NCI-H82 treated with DMSO at 0.1 percent for 48 hours (cell line): ENCODE results near the gene KCNIP2.

ENCODE experiments used
- DNase-seq: peaks from one replicate; lab custom pipeline; 2025; ENCODE audit not compliant: unreplicated experiment; lab: John Stamatoyannopoulos, UW

KCNIP2 gene

GRCh38 chr10:101843032-101844021 is at the start of gene KCNIP2:
Gene KCNIP2, minus strand, starts transcription at chr10:101843800. Its CDS starts 232 bp downstream, at chr10:101843568.
- no peak for DNase-seq

- no peak for DNase-seq
Measured at GRCh38 chr10:101892782-101893391, 49.3 kb upstream of the KCNIP2 start.

- DNase-seq: peak; percentile 22
Measured at GRCh38 chr10:101889256-101890210, 45.9 kb upstream of the KCNIP2 start.

- DNase-seq: no peak
Measured at GRCh38 chr10:101888251-101888949, 44.8 kb upstream of the KCNIP2 start.

- DNase-seq: no peak
Measured at GRCh38 chr10:101887775-101888174, 44.2 kb upstream of the KCNIP2 start.

GRCh38 chr10:101886521-101887312 is 43.1 kb upstream of the KCNIP2 start:
- no peak for DNase-seq

GRCh38 chr10:101881036-101881774 is 37.6 kb upstream of the KCNIP2 start:
- DNase-seq: no peak

- no peak for DNase-seq
Measured at GRCh38 chr10:101880232-101880573, 36.6 kb upstream of the KCNIP2 start.

GRCh38 chr10:101879456-101880231 is 36.0 kb upstream of the KCNIP2 start:
- DNase-seq: no peak

- DNase-seq: no peak
Measured at GRCh38 chr10:101878869-101879268, 35.3 kb upstream of the KCNIP2 start.

- DNase-seq: no peak
Measured at GRCh38 chr10:101875068-101875688, 31.6 kb upstream of the KCNIP2 start.

GRCh38 chr10:101874252-101874651 is 30.7 kb upstream of the KCNIP2 start:
- no peak for DNase-seq

- DNase-seq: no peak
Measured at GRCh38 chr10:101867931-101868330, 24.3 kb upstream of the KCNIP2 start.

- no peak for DNase-seq
Measured at GRCh38 chr10:101859530-101859929, 15.9 kb upstream of the KCNIP2 start.

GRCh38 chr10:101858723-101859500 is 15.3 kb upstream of the KCNIP2 start:
- no peak for DNase-seq

- no peak for DNase-seq
Measured at GRCh38 chr10:101857802-101858476, 14.3 kb upstream of the KCNIP2 start.

- DNase-seq: no peak
Measured at GRCh38 chr10:101856626-101857025, 13.0 kb upstream of the KCNIP2 start.
